ENCODE measurements around the gene PASK.
"Not testable (repeated sequence)": the region's sequence is repeated elsewhere in the genome, so short reads cannot be mapped to it uniquely, and the experiment has no call there.

GRCh38 chr2:241104611-241105010 is 44.7 kb downstream of the PASK start:
- TF ChIP-seq POLR2A (IDR thresholded peaks at IDR 0.05); CTCF (IDR thresholded peaks at IDR 0.05 in 4 of 5, conservative IDR thresholded peaks at IDR 0.05 in 1 of 5): not testable (repeated sequence)

Measured in gastrocnemius medialis (tissue), 4 donors.